ENCODE measurements around the gene CCDC169. TPM values are rescaled to one million over a fixed set of nuclear protein-coding genes. Genes with fewer than 3 reads are reported as not detected.

The CCDC169 gene
- 1 to 10 TPM in 1 of 2 donors, under 1 TPM in 1; 0.70 to 1.4 TPM for total RNA-seq

DNA sequence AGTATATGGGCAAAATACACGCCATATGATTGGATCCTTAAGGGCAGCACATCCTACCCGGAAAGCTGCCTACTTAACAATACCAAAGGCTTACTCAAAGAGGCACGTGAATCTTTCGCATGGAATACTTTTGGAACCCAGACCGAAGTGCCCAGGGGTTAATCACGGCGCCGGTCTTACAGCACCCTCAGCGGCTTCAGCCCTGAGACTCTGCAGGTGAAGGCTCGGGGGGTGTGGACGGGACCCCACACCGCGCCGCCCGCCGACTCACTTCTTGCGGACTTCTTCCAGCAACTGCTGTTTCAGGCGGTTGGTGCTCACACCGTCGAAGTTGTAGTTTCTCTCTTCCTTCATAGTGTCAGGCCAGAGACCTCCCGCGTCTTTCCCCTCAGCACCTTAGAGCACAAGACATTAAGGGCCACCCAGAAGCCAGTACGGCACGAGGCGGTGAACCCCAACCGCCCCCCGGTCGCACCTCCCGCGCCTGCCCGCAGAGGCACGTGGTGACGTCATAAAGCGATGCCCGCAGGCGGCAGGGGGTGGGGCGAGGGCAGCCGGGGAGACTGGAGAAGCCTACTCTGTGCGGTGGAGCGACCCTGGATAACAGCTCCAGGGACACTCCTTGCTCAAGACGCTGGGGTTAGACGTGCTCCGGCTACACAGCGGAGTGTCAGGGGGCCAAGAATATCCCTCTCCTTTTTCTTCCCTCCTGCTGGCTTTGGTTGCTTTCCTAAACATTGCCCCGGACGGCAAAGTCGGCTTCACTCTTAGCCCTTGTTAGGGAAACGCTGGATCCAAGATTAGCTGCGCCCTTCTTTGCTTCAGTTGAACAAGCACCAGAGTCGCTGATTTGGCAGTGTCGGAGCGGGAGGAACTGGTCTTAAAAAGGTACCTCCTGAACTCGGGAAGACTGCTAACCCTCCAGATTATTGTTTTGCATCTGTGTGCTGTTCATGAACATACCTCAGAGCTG is at the start of gene CCDC169:
Gene CCDC169, minus strand, starts transcription at position 449 of the 973 bp plus-strand sequence. Its CDS starts 95 bp downstream, at position 354.
- Mint-ChIP-seq H3K9me3 (no peaks in the 10 kb centered on the region), H3K27me3 (ENCODE audit: low read depth) (peaks cover 43% of the 10 kb centered on the region), H3K4me1 (ENCODE audit: low read depth) (peaks cover 12% of the 10 kb centered on the region), H3K27ac (peak within 1 kb of the TSS; percentile 80), H3K4me3 (peak within 1 kb of the TSS; percentile 87 to 91), H3K36me3 (ENCODE audit: insufficient read depth in 2 of 2) (peaks cover 0 to 2% of the 10 kb centered on the region in 2 donors)
- DNase-seq (peak; percentile 76 to 80), ATAC-seq (replicated peaks in 1 of 2) (peak; percentile 94)

- Mint-ChIP-seq H3K4me1 (ENCODE audit: low read depth) (peaks cover 29% of the 10 kb centered on the region), H3K27me3 (ENCODE audit: low read depth) (no peaks in the 10 kb centered on the region), H3K4me3 (peak within 1 kb of the TSS; percentile 71 to 85), H3K36me3 (ENCODE audit: insufficient read depth in 2 of 2) (peaks cover 0 to 3% of the 10 kb centered on the region in 2 donors), H3K27ac (peak within 1 kb of the TSS; percentile 98), H3K9me3 (no peaks in the 10 kb centered on the region)
- ATAC-seq (replicated peaks in 1 of 2) (peak; percentile 89 to 91), DNase-seq (peak; percentile 84 to 87)
Measured at GRCh38 chr13:36346222-36347083, 48.8 kb upstream of the CCDC169 start, which contains the start of gene SPART. SPART (minus strand) TSS chr13:36346394; CDS start chr13:36335830, 10,564 bp downstream.

- H3K36me3 Mint-ChIP-seq (ENCODE audit: insufficient read depth in 2 of 2), result peaks cover 0 to 3% of the 10 kb centered on the region in 2 donors
- peak overlapping the region; percentile 96 for H3K27ac Mint-ChIP-seq
- ATAC-seq (replicated peaks in 1 of 2), result peak in 1 of 2 donors; percentile 30
- DNase-seq, result peak; percentile 35 to 42
- peak overlapping the region; percentile 71 to 85 for H3K4me3 Mint-ChIP-seq
- peaks cover 29% of the 10 kb centered on the region for H3K4me1 Mint-ChIP-seq (ENCODE audit: low read depth)
- H3K9me3 Mint-ChIP-seq, result no peaks in the 10 kb centered on the region
- no peaks in the 10 kb centered on the region for H3K27me3 Mint-ChIP-seq (ENCODE audit: low read depth)
Measured at GRCh38 chr13:36345438-36346221, 48.0 kb upstream of the CCDC169 start.

DNA sequence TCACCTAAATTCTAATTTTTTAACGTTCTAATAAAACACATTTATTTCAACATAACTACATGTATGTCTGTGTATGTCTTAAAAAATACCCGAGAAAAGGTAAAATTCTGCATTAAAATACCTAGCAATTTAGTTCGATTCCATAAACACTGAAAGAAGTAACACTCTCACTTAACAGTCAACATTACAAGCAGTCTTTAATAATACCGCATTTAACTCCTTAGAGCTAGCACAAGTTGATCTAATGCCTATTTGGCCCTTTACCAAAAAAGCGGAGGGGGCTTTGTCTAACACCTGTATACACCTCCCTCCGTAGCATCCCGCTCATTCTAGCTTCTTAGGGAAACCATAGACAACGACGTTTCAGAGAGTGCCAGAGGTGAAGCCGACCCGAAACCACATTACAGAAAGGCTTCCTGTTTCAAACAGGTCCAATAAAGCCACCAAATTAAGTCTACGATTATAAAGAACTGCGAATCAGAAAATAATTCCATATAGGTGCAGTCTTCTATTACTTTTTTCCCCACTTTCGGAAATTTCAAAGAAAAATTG is 47.3 kb upstream of the CCDC169 start:
- ATAC-seq (replicated peaks in 1 of 2) (no peak), DNase-seq (peak in 1 of 2 donors; percentile 10)
- Mint-ChIP-seq H3K27ac (peak overlapping the region; percentile 96), H3K27me3 (ENCODE audit: low read depth) (no peaks in the 10 kb centered on the region), H3K9me3 (no peaks in the 10 kb centered on the region), H3K4me3 (peak overlapping the region; percentile 71 to 85), H3K4me1 (ENCODE audit: low read depth) (peaks cover 29% of the 10 kb centered on the region), H3K36me3 (ENCODE audit: insufficient read depth in 2 of 2) (peaks cover 0 to 3% of the 10 kb centered on the region in 2 donors)

GRCh38 chr13:36344173-36344572 is 46.6 kb upstream of the CCDC169 start:
- Mint-ChIP-seq H3K4me1 (ENCODE audit: low read depth) (peaks cover 29% of the 10 kb centered on the region), H3K27ac (peak overlapping the region; percentile 83), H3K27me3 (ENCODE audit: low read depth) (no peaks in the 10 kb centered on the region), H3K9me3 (no peaks in the 10 kb centered on the region), H3K4me3 (peak overlapping the region; percentile 37 to 85), H3K36me3 (ENCODE audit: insufficient read depth in 2 of 2) (peaks cover 0 to 3% of the 10 kb centered on the region in 2 donors)
- DNase-seq (no peak), ATAC-seq (replicated peaks in 1 of 2) (no peak)

GRCh38 chr13:36343766-36344165 is 46.2 kb upstream of the CCDC169 start:
- Mint-ChIP-seq H3K36me3 (ENCODE audit: insufficient read depth in 2 of 2) (peaks cover 0 to 3% of the 10 kb centered on the region in 2 donors), H3K4me3 (peak overlapping the region; percentile 37 to 85), H3K27ac (peak overlapping the region; percentile 83), H3K4me1 (ENCODE audit: low read depth) (peaks cover 29% of the 10 kb centered on the region), H3K27me3 (ENCODE audit: low read depth) (no peaks in the 10 kb centered on the region), H3K9me3 (no peaks in the 10 kb centered on the region)
- ATAC-seq (replicated peaks in 1 of 2) (no peak), DNase-seq (no peak)

DNA sequence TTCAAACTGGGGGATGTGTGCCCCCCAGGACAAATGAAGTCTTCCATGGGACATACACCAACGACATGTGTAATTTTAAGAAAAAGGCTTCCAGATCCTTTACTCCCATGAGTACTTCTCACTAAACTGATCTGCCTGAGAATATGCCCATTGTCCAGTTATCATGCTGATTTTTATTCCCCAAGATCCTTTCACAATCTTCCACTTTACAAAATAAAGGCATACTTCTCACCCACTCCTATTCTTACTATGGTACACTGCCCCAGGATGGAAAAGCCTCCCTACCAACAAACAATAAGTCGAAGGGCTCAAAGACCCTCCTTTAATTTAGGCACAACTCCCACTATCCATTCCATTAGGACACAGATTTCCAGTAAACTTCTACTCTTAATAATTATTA is 45.1 kb upstream of the CCDC169 start:
- ATAC-seq (replicated peaks in 1 of 2), result no peak
- Mint-ChIP-seq H3K4me3 (no peak overlapping the region), H3K27ac (no peak overlapping the region), H3K9me3 (no peaks in the 10 kb centered on the region), H3K36me3 (ENCODE audit: insufficient read depth in 2 of 2) (peaks cover 0 to 3% of the 10 kb centered on the region in 2 donors), H3K4me1 (ENCODE audit: low read depth) (peaks cover 29% of the 10 kb centered on the region), H3K27me3 (ENCODE audit: low read depth) (no peaks in the 10 kb centered on the region)
- no peak for DNase-seq

GRCh38 chr13:36341718-36342117 is 44.1 kb upstream of the CCDC169 start:
- Mint-ChIP-seq H3K27me3 (ENCODE audit: low read depth) (no peaks in the 10 kb centered on the region), H3K4me1 (ENCODE audit: low read depth) (peaks cover 23% of the 10 kb centered on the region), H3K36me3 (ENCODE audit: insufficient read depth in 2 of 2) (peaks cover 0 to 3% of the 10 kb centered on the region in 2 donors), H3K9me3 (no peaks in the 10 kb centered on the region), H3K4me3 (no peak overlapping the region), H3K27ac (no peak overlapping the region)
- DNase-seq (no peak), ATAC-seq (replicated peaks in 1 of 2) (no peak)

DNA sequence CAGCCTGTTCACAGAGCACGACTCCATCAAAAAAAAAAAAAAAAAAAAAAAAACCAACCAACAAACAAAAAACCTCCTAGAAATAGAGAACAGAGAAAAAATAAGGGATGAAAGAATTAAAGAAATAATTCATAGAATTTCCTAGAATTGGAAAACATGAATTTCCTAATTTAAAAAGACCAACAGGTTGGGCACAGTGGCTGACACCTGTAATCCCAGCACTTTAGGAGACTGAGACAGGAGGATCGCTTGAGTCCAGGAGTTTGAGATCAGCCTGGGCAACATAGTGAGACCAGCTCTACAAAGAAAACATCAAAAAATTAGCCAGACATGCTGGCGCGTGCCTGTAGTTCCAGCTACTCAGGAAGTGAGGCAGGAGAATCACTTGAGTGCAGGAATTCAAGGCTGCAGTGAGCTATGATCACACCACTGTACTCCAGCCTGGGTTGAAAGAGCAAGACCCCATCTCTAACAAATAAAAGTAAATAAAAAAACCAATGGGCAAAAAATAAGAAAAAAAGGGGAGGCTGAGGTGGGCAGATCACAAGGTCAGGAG is 42.1 kb upstream of the CCDC169 start:
- no peak for ATAC-seq (replicated peaks in 1 of 2)
- peaks cover 0 to 3% of the 10 kb centered on the region in 2 donors for H3K36me3 Mint-ChIP-seq (ENCODE audit: insufficient read depth in 2 of 2)
- peaks cover 20% of the 10 kb centered on the region for H3K4me1 Mint-ChIP-seq (ENCODE audit: low read depth)
- no peak overlapping the region for H3K4me3 Mint-ChIP-seq
- no peaks in the 10 kb centered on the region for H3K27me3 Mint-ChIP-seq (ENCODE audit: low read depth)
- no peaks in the 10 kb centered on the region for H3K9me3 Mint-ChIP-seq
- H3K27ac Mint-ChIP-seq, result no peak overlapping the region
- DNase-seq, result no peak

- Mint-ChIP-seq H3K36me3 (ENCODE audit: insufficient read depth in 2 of 2) (peaks cover 0 to 2% of the 10 kb centered on the region in 2 donors), H3K4me1 (ENCODE audit: low read depth) (peaks cover 15% of the 10 kb centered on the region), H3K9me3 (no peaks in the 10 kb centered on the region), H3K27ac (no peak overlapping the region), H3K27me3 (ENCODE audit: low read depth) (no peaks in the 10 kb centered on the region), H3K4me3 (no peak overlapping the region)
- ATAC-seq (replicated peaks in 1 of 2), result no peak
- DNase-seq, result no peak
Measured at GRCh38 chr13:36337938-36338641, 40.5 kb upstream of the CCDC169 start.

DNA sequence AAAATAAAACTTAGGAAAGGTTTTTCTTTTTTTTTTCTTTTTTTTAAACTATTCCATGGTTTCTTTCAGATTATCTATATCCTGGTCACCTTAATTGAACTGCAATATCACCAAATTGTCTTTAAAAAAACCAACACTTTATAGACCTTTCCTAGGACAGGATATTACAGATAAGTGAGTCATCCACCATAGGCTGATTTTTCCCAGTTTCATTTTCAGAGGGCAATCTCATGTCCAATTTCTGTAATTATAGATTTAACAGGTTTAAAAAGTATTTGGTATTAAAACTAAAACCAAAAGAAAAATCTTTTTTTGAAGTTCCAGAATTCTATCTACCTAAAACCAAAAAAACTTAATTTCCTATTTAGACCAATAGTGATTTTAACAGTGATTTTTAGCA is 35.4 kb upstream of the CCDC169 start:
- no peak for ATAC-seq (replicated peaks in 1 of 2)
- no peaks in the 10 kb centered on the region for H3K9me3 Mint-ChIP-seq
- H3K27me3 Mint-ChIP-seq (ENCODE audit: low read depth), result no peaks in the 10 kb centered on the region
- H3K4me3 Mint-ChIP-seq, result no peak overlapping the region
- H3K27ac Mint-ChIP-seq, result no peak overlapping the region
- H3K36me3 Mint-ChIP-seq (ENCODE audit: insufficient read depth in 2 of 2), result peaks cover 4% of the 10 kb centered on the region in 2 donors
- no peak for DNase-seq
- H3K4me1 Mint-ChIP-seq (ENCODE audit: low read depth), result peaks cover 15% of the 10 kb centered on the region

Measured in activated T-cell treated with anti-CD3 and anti-CD28 coated beads, Interleukin-2, amount 50 U/mL, for 72 hours (primary cell).